GM12878 (cell line): Measurements from ENCODE around the gene SELENOM. TPM values are rescaled to one million over a fixed set of nuclear protein-coding genes. Genes with fewer than 3 reads are reported as not detected.

Experiments
- ATAC-seq: fragments of 200-7000 bp; cut with Tn5 transposase; 3 replicates; pipeline ENCODE4 v1.9.1; 2020; ENCODE audit warnings: mild to moderate bottlenecking, moderate library complexity
- BruUV-seq: library from RNA; stranded (reverse); fragments of 400-500 nt; replicated peaks from 2 replicates; lab custom pipeline; 2021; lab: Mats Ljungman, UMichigan
- CTCF ChIA-PET: fragments of 300-600 bp; sonication (Branson Sonifier 250); formaldehyde crosslinking; extraction: SDS; loops from one replicate; lab custom pipeline; 2021; ENCODE audit warnings: inconsistent platforms; lab: Yijun Ruan, JAX
- POLR2A ChIA-PET: fragments of 350-600 bp; formaldehyde crosslinking; extraction: SDS; loops from one replicate; lab custom pipeline; 2021; ENCODE audit warnings: inconsistent platforms; lab: Charles Lee
- RAD21 ChIA-PET: fragments of 300-600 bp; sonication (Branson Sonifier 250); formaldehyde crosslinking; loops from one replicate; lab custom pipeline; 2023; ENCODE audit warnings: antibody characterized with exemption; ENCODE audit not compliant: unreplicated experiment; lab: Charles Lee
- SMC1A ChIA-PET: fragments of 300-600 bp; sonication (Branson Sonifier 250); formaldehyde crosslinking; loops from one replicate; lab custom pipeline; 2023; ENCODE audit not compliant: unreplicated experiment, uncharacterized antibody; lab: Charles Lee
- DNase-seq: peaks from one replicate; pipeline ENCODE4 v3.0.0-alpha.2; 2011; ENCODE audit warnings: low read depth, low spot score
- FAIRE-seq: peaks from 3 replicates; lab custom pipeline; 2011; peaks lifted over from hg19 to GRCh38; lab: Jason Lieb, UNC
- H2AFZ ChIP-seq: 2 replicates; pipeline ENCODE4 v1.6.0; 2011; ENCODE audit warnings: low read depth, low read length, control low read depth; ENCODE audit not compliant: control insufficient read depth
- H3K27ac ChIP-seq: 2 replicates; pipeline ENCODE4 v1.5.1; 2011; ENCODE audit warnings: control low read depth; ENCODE audit not compliant: control insufficient read depth, insufficient read depth
- H3K27me3 ChIP-seq, 2 experiments: replicated peaks in 1 of 2; 2 replicates each; pipeline versions ENCODE4 v1.6.0 to v1.6.1; 2011; ENCODE audit warnings: low read length in 1 of 2; ENCODE audit not compliant: control insufficient read depth in 2 of 2, insufficient read depth in 2 of 2
- H3K36me3 ChIP-seq, 2 experiments: 2 replicates each; pipeline ENCODE4 v1.5.1; 2011; ENCODE audit warnings: low read length in 1 of 2; ENCODE audit not compliant: control insufficient read depth in 2 of 2, insufficient read depth in 2 of 2
- H3K4me1 ChIP-seq: 2 replicates; pipeline ENCODE4 v1.6.1; 2011; ENCODE audit warnings: mild to moderate bottlenecking, low read length, moderate library complexity, mixed read lengths; ENCODE audit not compliant: control insufficient read depth, insufficient read depth
- H3K4me2 ChIP-seq: 2 replicates; pipeline ENCODE4 v1.6.0; 2011; ENCODE audit warnings: control low read depth; ENCODE audit not compliant: control insufficient read depth, insufficient read depth
- H3K4me3 ChIP-seq: fragments of 200-600 bp; sonication (generic); 2 replicates; pipeline ENCODE4 v1.5.1; 2016
- H3K79me2 ChIP-seq: 2 replicates; pipeline ENCODE4 v1.6.0; 2011; ENCODE audit warnings: low read length; ENCODE audit not compliant: control insufficient read depth, insufficient read depth
- H3K9ac ChIP-seq: 2 replicates; pipeline ENCODE4 v1.8.0; 2011; ENCODE audit warnings: low read length, control low read depth, mixed read lengths; ENCODE audit not compliant: control insufficient read depth, insufficient read depth
- H3K9me3 ChIP-seq: replicated peaks from 3 replicates; pipeline ENCODE4 v1.5.1; 2011; ENCODE audit warnings: mild to moderate bottlenecking, low read length; ENCODE audit not compliant: control insufficient read depth, insufficient read depth
- H4K20me1 ChIP-seq: 2 replicates; pipeline ENCODE4 v1.6.0; 2011; ENCODE audit not compliant: control insufficient read depth, insufficient read depth
- ASH2L ChIP-seq: fragments of 300-600, 200-600 bp; sonication (generic); IDR thresholded peaks from 2 replicates; pipeline ENCODE4 v1.6.1; 2017; ENCODE audit warnings: low read depth, mild to moderate bottlenecking, borderline replicate concordance
- ATF7 ChIP-seq: fragments of 450-650 bp; IDR thresholded peaks from 2 replicates; pipeline ENCODE4 v1.6.1; 2016; ENCODE audit warnings: low read depth, mild to moderate bottlenecking
- BHLHE40 ChIP-seq, 2 experiments: fragments of 450-650 bp in 1 of 2; IDR thresholded peaks; 2 replicates each; pipeline ENCODE4 v1.6.1; 2011 to 2017; ENCODE audit warnings: low read depth in 2 of 2, borderline replicate concordance in 1 of 2, improper control_type of control experiment in 1 of 2, low read length in 1 of 2, mild to moderate bottlenecking in 1 of 2
- CBX5 ChIP-seq: sonication (generic); IDR thresholded peaks from 2 replicates; pipeline ENCODE4 v1.6.1; 2016; ENCODE audit warnings: low read depth, moderate library complexity, mild to moderate bottlenecking, inconsistent platforms
- GABPA ChIP-seq: IDR thresholded peaks from 2 replicates; pipeline ENCODE4 v1.6.1; 2014; ENCODE audit warnings: antibody characterized with exemption, low read depth, mild to moderate bottlenecking, inconsistent platforms
- SIN3A ChIP-seq: IDR thresholded peaks from 2 replicates; pipeline ENCODE4 v1.6.1; 2012; ENCODE audit warnings: low read depth, low read length, improper control_type of control experiment
- WGBS: methylation state at CpG from one replicate; pipeline ENCODE4 v1.1.6; 2016; ENCODE audit warnings: low lambda C conversion rate; ENCODE audit not compliant: insufficient replicate concordance, insufficient coverage; ENCODE audit errors: missing lambda C conversion rate; 5-methylcytosine and 5-hydroxymethylcytosine counted together
- in situ Hi-C: fragments of 300-500 bp; cut with MboI; formaldehyde crosslinking; loops from 9 replicates; pipeline ENCODE4 v1.14.3; 2018; ENCODE audit warnings: mixed read lengths
- intact Hi-C: fragments of 100-400 bp; cut with micrococcal nuclease; formaldehyde crosslinking; loops from one replicate; pipeline ENCODE4 v1.14.2; 2022; ENCODE audit not compliant: unreplicated experiment
- polyA plus RNA-seq, 11 experiments: library from polyadenylated mRNA; depleted of rRNA in 4 of 11; unstranded in 6 of 11; stranded (reverse) in 5 of 11; fragments of >200 nt; fragmentation: Nextera tagmentation in 4 of 11; fragmentation: Illumina TruSeq in 1 of 11; extraction: Ambion mirVana in 4 of 11; extraction: Trizol in 1 of 11; gene quantifications; 1 replicate in 1 of 11; 2 replicates in 10 of 11; pipeline versions ENCODE4 v1.2.1 to v1.2.3, GENCODE V29; 2011 to 2016; ENCODE audit warnings: inconsistent platforms in 2 of 11, missing spikeins in 2 of 11, low read depth in 1 of 11
- total RNA-seq, 4 experiments: library from RNA; depleted of rRNA in 3 of 4; stranded (reverse); fragments of >200 nt in 3 of 4; fragmentation: Illumina TruSeq in 1 of 4; extraction: Trizol in 1 of 4; gene quantifications; 2 replicates each; pipeline versions ENCODE4 v1.2.1 to v1.2.3, GENCODE V29; 2013 to 2021
- TF ChIP-seq, protein P1 (sequence below): IDR thresholded peaks from 2 replicates; pipeline ENCODE4 v1.6.1; 2012; ENCODE audit warnings: low read depth, low read length, improper control_type of control experiment
- TF ChIP-seq, protein P2 (sequence below): IDR thresholded peaks from 2 replicates; pipeline ENCODE4 v1.6.1; 2011; ENCODE audit warnings: mild to moderate bottlenecking, low read depth, low read length, moderate library complexity; ENCODE audit not compliant: insufficient replicate concordance
- TF ChIP-seq, protein P3 (sequence below): fragments of 450-650 bp; IDR thresholded peaks from 2 replicates; pipeline ENCODE4 v1.6.1; 2017; ENCODE audit warnings: low read depth, mild to moderate bottlenecking, moderate library complexity

The SELENOM gene
- total and polyA plus RNA-seq, 10 of the 15 experiments (the other 5 are each of a cell fraction or from before 2014, with no cell fraction given): 0.80 to 8.3 (median 2.0) TPM

DNA sequence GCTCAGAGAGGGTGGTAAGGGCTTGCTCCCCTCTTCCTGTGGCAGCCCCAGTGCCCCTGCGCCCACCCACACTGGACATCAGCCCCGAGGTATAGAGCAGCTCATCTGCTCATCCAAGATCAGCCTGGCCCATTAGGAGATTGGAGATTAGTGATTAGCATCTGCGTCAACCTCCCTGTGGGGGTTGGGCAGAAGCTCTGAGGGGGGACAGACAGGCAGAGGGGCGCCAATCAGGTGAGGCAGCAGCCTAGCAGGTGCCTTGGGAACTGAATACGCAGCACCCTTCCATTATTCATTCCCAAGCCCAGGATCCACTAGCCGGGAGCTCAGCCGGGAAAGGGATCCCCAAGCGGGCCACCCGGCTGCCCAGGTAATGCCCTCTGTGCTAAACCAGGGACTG lies 15.2 kb downstream of the SELENOM start:
- ChIA-PET RAD21 (no interaction called here), CTCF (interaction anchor here (2.6 kb wide), 1 partner anchor 16 kb away, joined by 7 read pairs; the partner anchor contains the start of gene SELENOM), POLR2A (interaction anchor here (1.1 kb wide), 1 partner anchor 160 kb away, joined by 3 read pairs; no protein-coding TSS in a partner anchor), SMC1A (no interaction called here)
- no peak overlapping the region for H3K9ac ChIP-seq
- 78% methylated on average over 9 of the region's 9 CpGs for WGBS
- BruUV-seq: no TSS peak
- in situ Hi-C loops: no loop called here
- H3K27ac ChIP-seq: no peak overlapping the region
- intact Hi-C loops: no loop called here
- no peaks in the 10 kb centered on the region for H4K20me1 ChIP-seq
- ATAC-seq (no peak), DNase-seq (no peak), FAIRE-seq (no peak)
- no peak overlapping the region for H3K4me2 ChIP-seq
- no peak overlapping the region for H3K4me3 ChIP-seq
- H3K4me1 ChIP-seq: no peaks in the 10 kb centered on the region
- no peaks in the 10 kb centered on the region for H3K79me2 ChIP-seq
- H2AFZ ChIP-seq: no peak overlapping the region
- no peaks in the 10 kb centered on the region for H3K27me3 ChIP-seq
- H3K36me3 ChIP-seq: peaks cover 0 to 10% of the 10 kb centered on the region in 2 experiments; a peak in 3 of 4 replicates
- no peak for TF ChIP-seq CBX5
- no peak for TF ChIP-seq SIN3A
- H3K9me3 ChIP-seq: no peaks in the 10 kb centered on the region

DNA sequence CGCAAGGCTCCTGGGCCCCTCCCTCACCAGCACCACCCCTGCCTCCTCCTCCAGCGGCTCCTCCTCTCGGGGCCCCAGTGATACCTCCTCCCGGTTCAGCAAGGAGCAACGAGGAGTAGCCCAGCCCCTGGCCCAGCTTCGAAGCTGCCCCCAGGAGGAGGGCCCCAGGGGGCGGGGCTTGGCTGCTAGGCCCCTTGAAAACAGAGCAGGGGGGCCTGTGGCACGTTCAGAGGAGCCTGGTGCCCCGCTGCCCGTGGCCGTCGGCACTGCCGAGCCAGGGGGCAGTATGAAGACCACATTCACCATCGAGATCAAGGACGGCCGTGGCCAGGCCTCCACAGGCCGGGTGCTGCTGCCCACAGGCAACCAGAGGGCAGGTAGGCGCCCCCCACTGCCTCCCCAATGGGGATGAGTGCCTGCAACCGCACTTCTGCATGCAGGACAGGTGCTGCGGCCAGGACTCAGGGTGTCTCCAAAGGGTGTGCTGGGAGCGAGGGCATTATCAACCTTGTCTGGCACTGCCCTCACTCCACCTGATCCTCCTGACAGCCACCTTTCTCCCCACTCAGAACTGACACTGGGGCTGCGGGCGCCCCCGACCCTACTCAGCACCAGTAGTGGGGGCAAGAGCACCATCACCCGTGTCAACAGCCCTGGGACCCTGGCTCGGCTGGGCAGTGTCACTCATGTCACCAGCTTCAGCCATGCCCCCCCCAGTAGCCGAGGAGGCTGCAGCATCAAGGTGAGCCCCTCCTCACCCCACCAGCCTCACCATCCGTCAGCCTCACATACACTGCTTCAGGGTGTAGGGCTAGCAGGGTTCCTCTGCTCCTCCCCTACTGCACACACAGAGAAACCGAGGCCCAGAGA lies 16.0 kb downstream of the SELENOM start:
- no peak for ATAC-seq
- in situ Hi-C loops (no loop called here), intact Hi-C loops (no loop called here)
- DNase-seq: no peak
- H3K36me3 ChIP-seq: peaks cover 0 to 10% of the 10 kb centered on the region in 2 experiments; a peak in 3 of 4 replicates
- H4K20me1 ChIP-seq: no peaks in the 10 kb centered on the region
- ChIA-PET CTCF (interaction anchor here (2.6 kb wide), 1 partner anchor 17 kb away, joined by 7 read pairs; the partner anchor contains the start of gene SELENOM), SMC1A (no interaction called here), RAD21 (no interaction called here), POLR2A (no interaction called here)
- 79% methylated on average over 28 of the region's 29 CpGs for WGBS
- no peak for FAIRE-seq
- no peaks in the 10 kb centered on the region for H3K9me3 ChIP-seq
- H3K27me3 ChIP-seq: no peaks in the 10 kb centered on the region
- BruUV-seq: no TSS peak
- no peaks in the 10 kb centered on the region; the same call in 1 of the 2 replicates for H3K4me1 ChIP-seq
- no peak overlapping the region for H2AFZ ChIP-seq
- H3K4me2 ChIP-seq: no peak overlapping the region
- H3K79me2 ChIP-seq: no peaks in the 10 kb centered on the region
- H3K9ac ChIP-seq: no peak overlapping the region
- H3K4me3 ChIP-seq: no peak overlapping the region
- no peak overlapping the region for H3K27ac ChIP-seq
- TF ChIP-seq BHLHE40 (IDR thresholded peaks at IDR 0.05; ENCODE audit: borderline replicate concordance in 1 of 2, low read depth in 2 of 2, low read length in 1 of 2) (no peak), ASH2L (no peak), SIN3A (no peak), ATF7 (no peak), GABPA (no peak)
- TF ChIP-seq, protein P1, sequence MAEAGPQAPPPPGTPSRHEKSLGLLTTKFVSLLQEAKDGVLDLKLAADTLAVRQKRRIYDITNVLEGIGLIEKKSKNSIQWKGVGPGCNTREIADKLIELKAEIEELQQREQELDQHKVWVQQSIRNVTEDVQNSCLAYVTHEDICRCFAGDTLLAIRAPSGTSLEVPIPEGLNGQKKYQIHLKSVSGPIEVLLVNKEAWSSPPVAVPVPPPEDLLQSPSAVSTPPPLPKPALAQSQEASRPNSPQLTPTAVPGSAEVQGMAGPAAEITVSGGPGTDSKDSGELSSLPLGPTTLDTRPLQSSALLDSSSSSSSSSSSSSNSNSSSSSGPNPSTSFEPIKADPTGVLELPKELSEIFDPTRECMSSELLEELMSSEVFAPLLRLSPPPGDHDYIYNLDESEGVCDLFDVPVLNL: no peak
- TF ChIP-seq, protein P2, sequence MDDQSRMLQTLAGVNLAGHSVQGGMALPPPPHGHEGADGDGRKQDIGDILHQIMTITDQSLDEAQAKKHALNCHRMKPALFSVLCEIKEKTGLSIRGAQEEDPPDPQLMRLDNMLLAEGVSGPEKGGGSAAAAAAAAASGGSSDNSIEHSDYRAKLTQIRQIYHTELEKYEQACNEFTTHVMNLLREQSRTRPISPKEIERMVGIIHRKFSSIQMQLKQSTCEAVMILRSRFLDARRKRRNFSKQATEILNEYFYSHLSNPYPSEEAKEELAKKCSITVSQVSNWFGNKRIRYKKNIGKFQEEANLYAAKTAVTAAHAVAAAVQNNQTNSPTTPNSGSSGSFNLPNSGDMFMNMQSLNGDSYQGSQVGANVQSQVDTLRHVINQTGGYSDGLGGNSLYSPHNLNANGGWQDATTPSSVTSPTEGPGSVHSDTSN: no peak
- TF ChIP-seq, protein P3, sequence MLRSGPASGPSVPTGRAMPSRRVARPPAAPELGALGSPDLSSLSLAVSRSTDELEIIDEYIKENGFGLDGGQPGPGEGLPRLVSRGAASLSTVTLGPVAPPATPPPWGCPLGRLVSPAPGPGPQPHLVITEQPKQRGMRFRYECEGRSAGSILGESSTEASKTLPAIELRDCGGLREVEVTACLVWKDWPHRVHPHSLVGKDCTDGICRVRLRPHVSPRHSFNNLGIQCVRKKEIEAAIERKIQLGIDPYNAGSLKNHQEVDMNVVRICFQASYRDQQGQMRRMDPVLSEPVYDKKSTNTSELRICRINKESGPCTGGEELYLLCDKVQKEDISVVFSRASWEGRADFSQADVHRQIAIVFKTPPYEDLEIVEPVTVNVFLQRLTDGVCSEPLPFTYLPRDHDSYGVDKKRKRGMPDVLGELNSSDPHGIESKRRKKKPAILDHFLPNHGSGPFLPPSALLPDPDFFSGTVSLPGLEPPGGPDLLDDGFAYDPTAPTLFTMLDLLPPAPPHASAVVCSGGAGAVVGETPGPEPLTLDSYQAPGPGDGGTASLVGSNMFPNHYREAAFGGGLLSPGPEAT: no peak
